GM10847 (cell line): ENCODE measurements around the gene SCNN1B.

Experiments
- POLR2A ChIP-seq: IDR thresholded peaks from 2 replicates; pipeline ENCODE4 v1.6.1; 2011; ENCODE audit not compliant: insufficient read length; ENCODE audit errors: extremely low read depth

SCNN1B gene

GRCh38 chr16:23302045-23302956 lies at the start of gene SCNN1B:
Gene SCNN1B (plus strand): TSS chr16:23302302. CDS start chr16:23348600, 46,298 bp downstream.
- TF ChIP-seq POLR2A, result no peak

- no peak for TF ChIP-seq POLR2A
These were observed 49.8 kb upstream of the SCNN1B start for GRCh38 chr16:23252310-23252709.

GRCh38 chr16:23254338-23254737 lies 47.8 kb upstream of the SCNN1B start:
- TF ChIP-seq POLR2A, result no peak

- TF ChIP-seq POLR2A, result no peak
These were observed 47.1 kb upstream of the SCNN1B start for GRCh38 chr16:23255000-23255399.

GRCh38 chr16:23256440-23256839 lies 45.7 kb upstream of the SCNN1B start:
- TF ChIP-seq POLR2A, result no peak

GRCh38 chr16:23257682-23258081 lies 44.4 kb upstream of the SCNN1B start:
- TF ChIP-seq POLR2A, result no peak

- no peak for TF ChIP-seq POLR2A
These were observed 43.2 kb upstream of the SCNN1B start for GRCh38 chr16:23258919-23259237.

- TF ChIP-seq POLR2A, result no peak
These were observed 34.5 kb upstream of the SCNN1B start for GRCh38 chr16:23267647-23268046.

GRCh38 chr16:23268561-23268960 lies 33.5 kb upstream of the SCNN1B start:
- TF ChIP-seq POLR2A, result no peak

- no peak for TF ChIP-seq POLR2A
These were observed 32.7 kb upstream of the SCNN1B start for GRCh38 chr16:23269248-23269953.

GRCh38 chr16:23270654-23271053 lies 31.4 kb upstream of the SCNN1B start:
- TF ChIP-seq POLR2A, result no peak

GRCh38 chr16:23274968-23275367 lies 27.1 kb upstream of the SCNN1B start:
- TF ChIP-seq POLR2A, result no peak

GRCh38 chr16:23276821-23277220 lies 25.3 kb upstream of the SCNN1B start:
- TF ChIP-seq POLR2A, result no peak

- TF ChIP-seq POLR2A, result no peak
These were observed 24.1 kb upstream of the SCNN1B start for GRCh38 chr16:23278031-23278430.

- no peak for TF ChIP-seq POLR2A
These were observed 22.4 kb upstream of the SCNN1B start for GRCh38 chr16:23279721-23280153.

- TF ChIP-seq POLR2A, result no peak
These were observed 21.6 kb upstream of the SCNN1B start for GRCh38 chr16:23280483-23280967.
